ENCODE data around the gene INAFM1.

DNA sequence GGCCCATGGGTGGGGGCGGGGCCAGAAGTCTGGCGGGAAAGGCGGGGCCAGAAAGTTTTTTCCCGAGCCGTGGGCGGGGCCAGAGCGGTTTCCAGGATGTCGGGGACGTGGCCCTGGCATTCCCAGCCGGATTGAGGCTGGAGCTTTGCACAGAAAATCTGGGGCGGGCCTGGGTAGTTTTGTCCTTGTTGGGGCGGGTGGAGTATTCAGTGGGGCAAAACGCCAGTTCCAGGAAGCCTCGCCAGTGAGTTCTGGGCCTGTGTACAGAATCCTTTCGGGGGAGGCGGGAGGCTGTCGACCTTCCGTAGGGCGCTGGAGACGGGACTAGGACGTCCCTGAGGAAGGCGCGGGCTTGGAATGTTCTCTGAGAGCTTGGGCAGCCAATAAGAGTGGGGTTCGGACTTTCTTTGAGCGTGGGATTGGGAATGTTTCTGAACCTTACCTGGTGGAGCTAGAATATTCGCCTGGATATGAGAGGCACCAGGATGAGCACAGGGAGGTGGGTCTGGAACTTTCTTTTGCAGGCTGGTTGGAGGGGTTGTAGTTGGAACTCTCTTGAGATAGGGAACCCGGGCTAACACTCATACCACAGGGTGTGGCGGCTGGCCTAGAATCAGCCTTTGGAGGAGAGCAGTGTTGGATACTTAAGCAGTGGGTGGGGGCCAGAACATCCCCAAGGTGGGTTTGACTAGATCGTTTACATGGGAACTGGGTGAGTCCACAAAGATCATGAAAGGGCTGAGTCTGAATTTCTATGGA, 17.1 kb upstream of the INAFM1 start:
- TF ChIP-seq, protein P1, sequence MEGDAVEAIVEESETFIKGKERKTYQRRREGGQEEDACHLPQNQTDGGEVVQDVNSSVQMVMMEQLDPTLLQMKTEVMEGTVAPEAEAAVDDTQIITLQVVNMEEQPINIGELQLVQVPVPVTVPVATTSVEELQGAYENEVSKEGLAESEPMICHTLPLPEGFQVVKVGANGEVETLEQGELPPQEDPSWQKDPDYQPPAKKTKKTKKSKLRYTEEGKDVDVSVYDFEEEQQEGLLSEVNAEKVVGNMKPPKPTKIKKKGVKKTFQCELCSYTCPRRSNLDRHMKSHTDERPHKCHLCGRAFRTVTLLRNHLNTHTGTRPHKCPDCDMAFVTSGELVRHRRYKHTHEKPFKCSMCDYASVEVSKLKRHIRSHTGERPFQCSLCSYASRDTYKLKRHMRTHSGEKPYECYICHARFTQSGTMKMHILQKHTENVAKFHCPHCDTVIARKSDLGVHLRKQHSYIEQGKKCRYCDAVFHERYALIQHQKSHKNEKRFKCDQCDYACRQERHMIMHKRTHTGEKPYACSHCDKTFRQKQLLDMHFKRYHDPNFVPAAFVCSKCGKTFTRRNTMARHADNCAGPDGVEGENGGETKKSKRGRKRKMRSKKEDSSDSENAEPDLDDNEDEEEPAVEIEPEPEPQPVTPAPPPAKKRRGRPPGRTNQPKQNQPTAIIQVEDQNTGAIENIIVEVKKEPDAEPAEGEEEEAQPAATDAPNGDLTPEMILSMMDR (IDR thresholded peaks at IDR 0.05): no peak
- peak; percentile 20 for TF ChIP-seq POLR2A (IDR thresholded peaks at IDR 0.05; ENCODE audit: low read depth)
